ENCODE results near the gene POR. TPM values are rescaled to one million over a fixed set of nuclear protein-coding genes. Genes with fewer than 3 reads are reported as not detected.
"Not testable (repeated sequence)": the region's sequence is repeated elsewhere in the genome, so short reads cannot be mapped to it uniquely, and the experiment has no call there.

POR gene
- total and polyA plus RNA-seq, 10 donors: 49.1 to 170 (median 117) TPM

- intact Hi-C loops (cut with DNase I; ENCODE audit: low total_unique reads): no loop called here
- H3K36me3 ChIP-seq: peaks cover 0 to 70% (median 55%) of the 10 kb centered on the region in 6 donors
- no peaks in the 10 kb centered on the region for H3K9me3 ChIP-seq
- DNase-seq: no peak
- peaks cover 0 to 16% (median 7%) of the 10 kb centered on the region in 6 donors for H3K4me1 ChIP-seq
- TF ChIP-seq, protein P1, sequence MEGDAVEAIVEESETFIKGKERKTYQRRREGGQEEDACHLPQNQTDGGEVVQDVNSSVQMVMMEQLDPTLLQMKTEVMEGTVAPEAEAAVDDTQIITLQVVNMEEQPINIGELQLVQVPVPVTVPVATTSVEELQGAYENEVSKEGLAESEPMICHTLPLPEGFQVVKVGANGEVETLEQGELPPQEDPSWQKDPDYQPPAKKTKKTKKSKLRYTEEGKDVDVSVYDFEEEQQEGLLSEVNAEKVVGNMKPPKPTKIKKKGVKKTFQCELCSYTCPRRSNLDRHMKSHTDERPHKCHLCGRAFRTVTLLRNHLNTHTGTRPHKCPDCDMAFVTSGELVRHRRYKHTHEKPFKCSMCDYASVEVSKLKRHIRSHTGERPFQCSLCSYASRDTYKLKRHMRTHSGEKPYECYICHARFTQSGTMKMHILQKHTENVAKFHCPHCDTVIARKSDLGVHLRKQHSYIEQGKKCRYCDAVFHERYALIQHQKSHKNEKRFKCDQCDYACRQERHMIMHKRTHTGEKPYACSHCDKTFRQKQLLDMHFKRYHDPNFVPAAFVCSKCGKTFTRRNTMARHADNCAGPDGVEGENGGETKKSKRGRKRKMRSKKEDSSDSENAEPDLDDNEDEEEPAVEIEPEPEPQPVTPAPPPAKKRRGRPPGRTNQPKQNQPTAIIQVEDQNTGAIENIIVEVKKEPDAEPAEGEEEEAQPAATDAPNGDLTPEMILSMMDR (IDR thresholded peaks at IDR 0.05 in 8 of 11, conservative IDR thresholded peaks at IDR 0.05 in 3 of 11): no peak
- no peak for TF ChIP-seq POLR2AphosphoS5 (IDR thresholded peaks at IDR 0.05)
- TF ChIP-seq POLR2A (IDR thresholded peaks at IDR 0.05): no peak
- H3K4me3 ChIP-seq: no peak overlapping the region
- H3K27ac ChIP-seq: no peak overlapping the region
- H3K27me3 ChIP-seq (replicated peaks in 1 of 7): no peaks in the 10 kb centered on the region
- WGBS, 5 donors: 93 to 97% (median 94%) methylated on average over 13 of the region's 13 CpGs
Measured at GRCh38 chr7:75887669-75888369, 27.1 kb upstream of the POR start.

- Histone ChIP-seq H3K4me3 (no peak overlapping the region), H3K4me1 (peaks cover 0 to 7% (median under 1%) of the 10 kb centered on the region in 6 donors), H3K36me3 (peaks cover 0 to 62% (median 47%) of the 10 kb centered on the region in 6 donors), H3K27me3 (replicated peaks in 1 of 7) (no peaks in the 10 kb centered on the region), H3K9me3 (no peaks in the 10 kb centered on the region), H3K27ac (no peak overlapping the region)
- TF ChIP-seq, protein P1 (IDR thresholded peaks at IDR 0.05 in 8 of 11, conservative IDR thresholded peaks at IDR 0.05 in 3 of 11): no peak
- TF ChIP-seq POLR2A (IDR thresholded peaks at IDR 0.05) (no peak), POLR2AphosphoS5 (IDR thresholded peaks at IDR 0.05) (peak in 2 of 3 donors; percentile 26 to 49)
- 78 to 90% (median 83%) methylated on average over 15 to 23 of the region's 23 CpGs for WGBS, 5 donors
- intact Hi-C loops (cut with DNase I; ENCODE audit: low total_unique reads): no loop called here
- no peak for DNase-seq
Measured at GRCh38 chr7:75888464-75889222, 26.3 kb upstream of the POR start.

- Histone ChIP-seq H3K4me3 (no peak overlapping the region), H3K36me3 (peaks cover 0 to 55% (median 40%) of the 10 kb centered on the region in 6 donors), H3K9me3 (no peaks in the 10 kb centered on the region), H3K27ac (no peak overlapping the region), H3K27me3 (replicated peaks in 1 of 7) (no peaks in the 10 kb centered on the region), H3K4me1 (peaks cover 0 to under 1% (median 0%) of the 10 kb centered on the region in 6 donors)
- 84 to 96% (median 94%) methylated on average over 4 to 11 of the region's 11 CpGs for WGBS, 5 donors
- intact Hi-C loops (cut with DNase I; ENCODE audit: low total_unique reads): no loop called here
- DNase-seq: no peak
- peak in 1 of 3 donors; percentile 3 for TF ChIP-seq POLR2AphosphoS5 (IDR thresholded peaks at IDR 0.05)
- TF ChIP-seq, protein P1 (IDR thresholded peaks at IDR 0.05 in 8 of 11, conservative IDR thresholded peaks at IDR 0.05 in 3 of 11): no peak
Measured at GRCh38 chr7:75889223-75889825, 25.6 kb upstream of the POR start.

DNA sequence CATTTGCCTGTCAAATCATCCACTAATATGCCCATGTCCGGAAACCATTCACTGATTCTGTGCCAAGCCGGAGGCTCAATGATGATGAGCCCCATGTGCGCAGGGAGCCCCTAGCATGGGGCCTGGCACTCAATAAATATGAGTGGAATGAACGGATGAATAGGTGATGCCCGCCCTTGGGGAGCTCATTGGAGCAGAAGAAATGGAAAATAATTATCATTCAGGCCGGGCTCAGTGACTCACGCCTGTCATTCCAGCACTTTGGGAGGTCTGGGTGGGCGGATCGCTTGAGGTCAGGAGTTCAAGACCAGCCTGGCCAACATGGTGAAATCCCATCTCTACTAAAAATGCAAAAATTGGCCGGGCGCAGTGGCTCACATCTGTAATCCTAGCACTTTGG, 25.1 kb upstream of the POR start:
- DNase-seq: no peak
- TF ChIP-seq POLR2A (IDR thresholded peaks at IDR 0.05): no peak
- TF ChIP-seq, protein P1 (IDR thresholded peaks at IDR 0.05 in 8 of 11, conservative IDR thresholded peaks at IDR 0.05 in 3 of 11): no peak
- TF ChIP-seq POLR2AphosphoS5 (IDR thresholded peaks at IDR 0.05): no peak
- Histone ChIP-seq H3K27ac (no peak overlapping the region), H3K4me1 (no peaks in the 10 kb centered on the region), H3K36me3 (peaks cover 0 to 50% (median 35%) of the 10 kb centered on the region in 6 donors), H3K4me3 (no peak overlapping the region), H3K9me3 (no peaks in the 10 kb centered on the region), H3K27me3 (replicated peaks in 1 of 7) (no peaks in the 10 kb centered on the region)
- intact Hi-C loops (cut with DNase I; ENCODE audit: low total_unique reads): no loop called here
- WGBS, 5 donors: 82 to 94% (median 91%) methylated on average over 11 of the region's 11 CpGs

GRCh38 chr7:75891237-75891636, 23.7 kb upstream of the POR start:
- WGBS, 5 donors: 80 to 90% (median 86%) methylated on average over 7 of the region's 7 CpGs
- H3K36me3 ChIP-seq: peaks cover 0 to 36% (median 21%) of the 10 kb centered on the region in 6 donors
- H3K4me3 ChIP-seq; H3K4me1 ChIP-seq; H3K27me3 ChIP-seq (replicated peaks in 1 of 7); H3K9me3 ChIP-seq; DNase-seq; H3K27ac ChIP-seq; intact Hi-C loops (cut with DNase I; ENCODE audit: low total_unique reads): not testable (repeated sequence)
